ENCODE results near the gene SLC9A8. TPM values are rescaled to one million over a fixed set of nuclear protein-coding genes. Genes with fewer than 3 reads are reported as not detected.

Gene SLC9A8
- total RNA-seq, 1 experiment from 2014 or later, result 6.5 TPM

DNA sequence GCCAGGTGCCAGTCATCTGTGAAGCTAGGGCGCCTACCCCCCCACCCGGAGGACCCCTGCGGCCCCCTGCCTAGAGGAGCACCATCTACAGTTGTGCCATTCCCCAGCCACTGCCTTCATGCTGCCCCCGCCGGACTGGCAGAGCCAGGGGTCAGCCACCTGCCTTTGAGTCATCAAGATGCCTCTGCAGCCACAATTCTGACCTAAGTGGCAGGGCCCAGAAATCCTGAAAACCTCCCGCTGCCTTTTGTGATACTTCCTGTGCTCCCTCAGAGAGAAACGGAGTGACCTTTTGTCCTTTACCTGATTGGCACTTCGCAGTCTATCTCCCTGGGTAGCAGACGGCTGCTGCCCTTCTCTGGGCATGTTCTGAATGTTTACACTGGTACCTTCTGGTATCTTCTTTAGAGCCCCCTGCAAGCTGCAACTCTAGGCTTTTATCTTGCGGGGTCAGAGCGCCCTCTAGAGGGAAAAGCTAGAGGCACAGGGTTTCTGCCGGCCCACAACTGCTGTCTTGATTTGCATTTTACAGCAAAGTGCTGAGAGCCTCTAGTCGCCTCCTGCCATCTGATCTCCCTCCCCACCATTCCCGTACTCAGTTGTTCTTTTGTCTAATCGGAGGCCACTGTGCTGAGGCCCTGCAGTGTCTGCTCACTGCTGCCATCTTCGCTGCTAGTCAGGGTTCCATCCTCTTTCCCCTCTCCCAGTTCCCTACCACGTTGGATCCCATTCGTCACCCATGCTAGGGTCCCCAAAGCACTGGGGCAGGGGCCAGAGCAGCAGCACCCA is 75.8 kb downstream of the SLC9A8 start:
- ATAC-seq, result peak; percentile 83
- H3K4me3 Mint-ChIP-seq, result no peak overlapping the region
- peak overlapping the region; percentile 90 for H3K27ac Mint-ChIP-seq
- CTCF ChIA-PET, result interaction anchor here (0.5 to 6.2 kb wide), 35 partner anchors 11 to 406 kb away, joined by 3 to 110 read pairs (median 4); partner anchors contain the start of genes KCNB1, SLC9A8 and SPATA2
- no peaks in the 10 kb centered on the region for H3K9me3 Mint-ChIP-seq
- H3K36me3 Mint-ChIP-seq, result no peaks in the 10 kb centered on the region
- TF ChIP-seq ETV6 (CRISPR knock-in tag; IDR thresholded peaks at IDR 0.05) (peak; percentile 52; the same call in 1 of the 2 replicates), ZNF232 (CRISPR knock-in tag; IDR thresholded peaks at IDR 0.05) (0 out of 2 replicates have a peak, but pooled peaks have one; percentile 55)
- TF ChIP-seq, protein P1, sequence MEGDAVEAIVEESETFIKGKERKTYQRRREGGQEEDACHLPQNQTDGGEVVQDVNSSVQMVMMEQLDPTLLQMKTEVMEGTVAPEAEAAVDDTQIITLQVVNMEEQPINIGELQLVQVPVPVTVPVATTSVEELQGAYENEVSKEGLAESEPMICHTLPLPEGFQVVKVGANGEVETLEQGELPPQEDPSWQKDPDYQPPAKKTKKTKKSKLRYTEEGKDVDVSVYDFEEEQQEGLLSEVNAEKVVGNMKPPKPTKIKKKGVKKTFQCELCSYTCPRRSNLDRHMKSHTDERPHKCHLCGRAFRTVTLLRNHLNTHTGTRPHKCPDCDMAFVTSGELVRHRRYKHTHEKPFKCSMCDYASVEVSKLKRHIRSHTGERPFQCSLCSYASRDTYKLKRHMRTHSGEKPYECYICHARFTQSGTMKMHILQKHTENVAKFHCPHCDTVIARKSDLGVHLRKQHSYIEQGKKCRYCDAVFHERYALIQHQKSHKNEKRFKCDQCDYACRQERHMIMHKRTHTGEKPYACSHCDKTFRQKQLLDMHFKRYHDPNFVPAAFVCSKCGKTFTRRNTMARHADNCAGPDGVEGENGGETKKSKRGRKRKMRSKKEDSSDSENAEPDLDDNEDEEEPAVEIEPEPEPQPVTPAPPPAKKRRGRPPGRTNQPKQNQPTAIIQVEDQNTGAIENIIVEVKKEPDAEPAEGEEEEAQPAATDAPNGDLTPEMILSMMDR (IDR thresholded peaks at IDR 0.05), result peak; percentile 84
- TF ChIP-seq, protein P2, sequence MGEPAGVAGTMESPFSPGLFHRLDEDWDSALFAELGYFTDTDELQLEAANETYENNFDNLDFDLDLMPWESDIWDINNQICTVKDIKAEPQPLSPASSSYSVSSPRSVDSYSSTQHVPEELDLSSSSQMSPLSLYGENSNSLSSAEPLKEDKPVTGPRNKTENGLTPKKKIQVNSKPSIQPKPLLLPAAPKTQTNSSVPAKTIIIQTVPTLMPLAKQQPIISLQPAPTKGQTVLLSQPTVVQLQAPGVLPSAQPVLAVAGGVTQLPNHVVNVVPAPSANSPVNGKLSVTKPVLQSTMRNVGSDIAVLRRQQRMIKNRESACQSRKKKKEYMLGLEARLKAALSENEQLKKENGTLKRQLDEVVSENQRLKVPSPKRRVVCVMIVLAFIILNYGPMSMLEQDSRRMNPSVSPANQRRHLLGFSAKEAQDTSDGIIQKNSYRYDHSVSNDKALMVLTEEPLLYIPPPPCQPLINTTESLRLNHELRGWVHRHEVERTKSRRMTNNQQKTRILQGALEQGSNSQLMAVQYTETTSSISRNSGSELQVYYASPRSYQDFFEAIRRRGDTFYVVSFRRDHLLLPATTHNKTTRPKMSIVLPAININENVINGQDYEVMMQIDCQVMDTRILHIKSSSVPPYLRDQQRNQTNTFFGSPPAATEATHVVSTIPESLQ (CRISPR knock-in tag; IDR thresholded peaks at IDR 0.05), result no peak
- H3K4me1 Mint-ChIP-seq, result peaks cover 37% of the 10 kb centered on the region
- DNase-seq (ENCODE audit: low spot score), result peak; percentile 89
- H3K27me3 Mint-ChIP-seq (ENCODE audit: low read depth), result no peaks in the 10 kb centered on the region
- POLR2A ChIA-PET, result interaction anchor here (0.7 to 1.0 kb wide), 2 partner anchors 276 to 278 kb away, joined by 3 read pairs; no protein-coding TSS in a partner anchor

DNA sequence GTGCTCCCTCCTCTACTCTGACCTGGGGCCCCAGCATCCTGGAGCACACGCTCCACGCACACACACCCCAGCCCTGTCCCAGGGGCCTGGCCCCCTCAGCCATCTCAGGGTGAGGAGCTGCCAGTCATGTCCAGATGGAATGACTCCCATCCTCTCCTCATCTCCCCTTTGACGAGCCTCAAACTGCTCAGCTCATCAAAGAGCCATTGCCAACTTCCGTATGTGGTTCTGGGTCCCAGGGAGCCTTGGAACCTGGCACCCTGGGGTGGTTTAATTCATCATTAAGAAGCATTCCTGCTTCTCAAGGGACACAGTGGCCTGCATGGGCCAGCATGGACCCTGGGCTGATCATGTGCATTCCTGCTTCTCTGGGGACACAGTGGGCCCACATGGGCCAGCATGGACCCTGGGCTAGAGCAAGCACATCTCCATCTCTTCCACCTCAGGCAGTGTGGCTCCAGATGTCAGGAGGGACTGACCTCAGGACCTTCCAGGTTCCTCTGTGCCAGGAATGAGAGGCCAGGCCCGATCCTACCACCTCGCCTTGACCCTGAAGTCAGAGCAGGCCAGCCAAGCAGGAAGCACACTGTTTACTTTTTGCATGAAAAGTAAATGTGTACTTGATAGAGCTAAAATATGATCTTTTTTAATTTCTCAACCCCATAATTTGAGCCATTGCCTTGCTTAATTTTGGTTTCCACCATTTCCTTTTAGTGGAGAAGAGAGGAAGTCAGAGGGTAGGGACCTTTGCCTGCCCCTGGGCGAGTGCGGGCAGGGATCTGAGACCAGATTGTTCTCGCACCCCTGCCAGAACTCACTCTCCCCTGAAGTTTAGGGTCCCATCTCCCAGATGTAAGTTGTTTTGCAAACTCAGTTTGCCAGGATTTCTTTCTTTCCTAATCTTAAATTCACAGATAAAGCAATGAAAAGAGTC is 76.6 kb downstream of the SLC9A8 start:
- Mint-ChIP-seq H3K36me3 (no peaks in the 10 kb centered on the region), H3K27ac (peak overlapping the region; percentile 50; the same call in 1 of the 2 replicates), H3K27me3 (ENCODE audit: low read depth) (no peaks in the 10 kb centered on the region), H3K4me3 (no peak overlapping the region), H3K4me1 (peaks cover 37% of the 10 kb centered on the region), H3K9me3 (no peaks in the 10 kb centered on the region)
- DNase-seq (ENCODE audit: low spot score), result no peak
- ChIA-PET CTCF (interaction anchor here (0.5 to 6.2 kb wide), 38 partner anchors 11 to 407 kb away, joined by 3 to 110 read pairs (median 4); partner anchors contain the start of genes KCNB1, SLC9A8 and SPATA2), POLR2A (interaction anchor here (0.6 to 1.0 kb wide), 3 partner anchors 9 to 279 kb away, joined by 3 read pairs; no protein-coding TSS in a partner anchor)
- no peak for ATAC-seq
- TF ChIP-seq SOX15 (CRISPR knock-in tag; IDR thresholded peaks at IDR 0.05) (no peak), PRRX2 (CRISPR knock-in tag; IDR thresholded peaks at IDR 0.05) (no peak), JUN (CRISPR knock-in tag; IDR thresholded peaks at IDR 0.05) (no peak), SMAD3 (CRISPR knock-in tag; IDR thresholded peaks at IDR 0.05; ENCODE audit: borderline replicate concordance) (no peak), NFYB (CRISPR knock-in tag; conservative IDR thresholded peaks at IDR 0.05; ENCODE audit: low read depth) (no peak), CBFB (CRISPR knock-in tag; IDR thresholded peaks at IDR 0.05; ENCODE audit: low read depth) (no peak), ZNF121 (CRISPR knock-in tag; IDR thresholded peaks at IDR 0.05) (no peak), TEAD4 (CRISPR knock-in tag; IDR thresholded peaks at IDR 0.05) (no peak)
- TF ChIP-seq, protein P3, sequence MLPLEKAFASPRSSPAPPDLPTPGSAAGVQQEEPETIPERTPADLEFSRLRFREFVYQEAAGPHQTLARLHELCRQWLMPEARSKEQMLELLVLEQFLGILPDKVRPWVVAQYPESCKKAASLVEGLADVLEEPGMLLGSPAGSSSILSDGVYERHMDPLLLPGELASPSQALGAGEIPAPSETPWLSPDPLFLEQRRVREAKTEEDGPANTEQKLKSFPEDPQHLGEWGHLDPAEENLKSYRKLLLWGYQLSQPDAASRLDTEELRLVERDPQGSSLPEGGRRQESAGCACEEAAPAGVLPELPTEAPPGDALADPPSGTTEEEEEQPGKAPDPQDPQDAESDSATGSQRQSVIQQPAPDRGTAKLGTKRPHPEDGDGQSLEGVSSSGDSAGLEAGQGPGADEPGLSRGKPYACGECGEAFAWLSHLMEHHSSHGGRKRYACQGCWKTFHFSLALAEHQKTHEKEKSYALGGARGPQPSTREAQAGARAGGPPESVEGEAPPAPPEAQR (CRISPR knock-in tag; IDR thresholded peaks at IDR 0.05), result no peak
- TF ChIP-seq, protein P4, sequence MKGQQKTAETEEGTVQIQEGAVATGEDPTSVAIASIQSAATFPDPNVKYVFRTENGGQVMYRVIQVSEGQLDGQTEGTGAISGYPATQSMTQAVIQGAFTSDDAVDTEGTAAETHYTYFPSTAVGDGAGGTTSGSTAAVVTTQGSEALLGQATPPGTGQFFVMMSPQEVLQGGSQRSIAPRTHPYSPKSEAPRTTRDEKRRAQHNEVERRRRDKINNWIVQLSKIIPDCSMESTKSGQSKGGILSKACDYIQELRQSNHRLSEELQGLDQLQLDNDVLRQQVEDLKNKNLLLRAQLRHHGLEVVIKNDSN (CRISPR knock-in tag; IDR thresholded peaks at IDR 0.05), result no peak
